Brain microvascular endothelial cell (primary cell): ENCODE measurements around the gene ELF5.

Experiments
- DNase-seq: peaks from one replicate; pipeline ENCODE4 v3.0.0-alpha.2; 2020
- H3K27ac ChIP-seq: fragments of 250-450 bp; sonication (Bioruptor Pico); 2 replicates; pipeline ENCODE4 v1.5.1; 2020; ENCODE audit warnings: mild to moderate bottlenecking, moderate library complexity
- H3K27me3 ChIP-seq: fragments of 250-450 bp; sonication (Bioruptor Pico); replicated peaks from 2 replicates; pipeline ENCODE4 v1.5.1; 2020; ENCODE audit warnings: mild to moderate bottlenecking
- H3K36me3 ChIP-seq: fragments of 250-450 bp; sonication (Bioruptor Pico); replicated peaks from 2 replicates; pipeline ENCODE4 v1.5.1; 2020; ENCODE audit warnings: mild to moderate bottlenecking
- H3K4me3 ChIP-seq: 2 replicates; pipeline ENCODE4 v1.5.1; 2011; ENCODE audit warnings: low read depth, mild to moderate bottlenecking, control low read depth, low read length, moderate library complexity
- CTCF ChIP-seq: IDR thresholded peaks from 2 replicates; pipeline ENCODE4 v1.5.1; 2011; ENCODE audit warnings: low read depth, mild to moderate bottlenecking, moderate library complexity, low read length, control low read depth, inconsistent platforms; ENCODE audit errors: missing control alignments
- in situ Hi-C: cut with HindIII; loops from 2 replicates; pipeline ENCODE4 v1.10.0; 2017; ENCODE audit warnings: low sequenced_read_pairs, low pct_ligation_motif_present

The ELF5 gene

GRCh38 chr11:34549271-34549670 is 35.7 kb upstream of the ELF5 start:
- in situ Hi-C loops: no loop called here
- H3K27ac ChIP-seq: no peak overlapping the region
- H3K4me3 ChIP-seq: no peak overlapping the region
- H3K27me3 ChIP-seq: peaks cover 3% of the 10 kb centered on the region
- no peak for TF ChIP-seq CTCF
- no peak for DNase-seq
- no peaks in the 10 kb centered on the region for H3K36me3 ChIP-seq

DNA sequence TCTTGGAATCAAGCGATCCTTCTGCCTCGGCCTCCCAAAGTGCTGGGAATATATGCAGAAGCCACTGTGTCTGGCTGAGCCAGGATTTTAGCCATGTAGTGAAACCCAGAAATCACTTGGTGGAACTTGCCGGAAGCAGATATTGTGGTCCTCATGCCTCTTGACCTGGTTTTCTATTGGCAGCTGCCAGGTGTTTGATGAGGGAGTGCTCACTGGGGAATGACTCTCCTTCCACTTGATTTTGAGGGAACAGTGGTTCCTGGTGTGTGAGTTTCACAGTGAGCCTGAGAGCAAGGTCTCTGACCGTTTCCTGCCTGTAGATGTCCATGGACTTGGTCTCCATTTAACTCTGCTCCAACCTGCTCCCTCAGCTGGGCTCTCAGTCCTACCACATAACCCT is 34.7 kb upstream of the ELF5 start:
- DNase-seq: no peak
- TF ChIP-seq CTCF: no peak
- H3K36me3 ChIP-seq: no peaks in the 10 kb centered on the region
- peaks cover 3% of the 10 kb centered on the region for H3K27me3 ChIP-seq
- in situ Hi-C loops: no loop called here
- no peak overlapping the region for H3K27ac ChIP-seq
- H3K4me3 ChIP-seq: no peak overlapping the region

- no peak for TF ChIP-seq CTCF
- no peaks in the 10 kb centered on the region for H3K36me3 ChIP-seq
- no peak for DNase-seq
- H3K27me3 ChIP-seq: peaks cover 7% of the 10 kb centered on the region
- in situ Hi-C loops: no loop called here
- no peak overlapping the region for H3K4me3 ChIP-seq
- no peak overlapping the region for H3K27ac ChIP-seq
Observed at GRCh38 chr11:34546511-34547209, 33.1 kb upstream of the ELF5 start.

DNA sequence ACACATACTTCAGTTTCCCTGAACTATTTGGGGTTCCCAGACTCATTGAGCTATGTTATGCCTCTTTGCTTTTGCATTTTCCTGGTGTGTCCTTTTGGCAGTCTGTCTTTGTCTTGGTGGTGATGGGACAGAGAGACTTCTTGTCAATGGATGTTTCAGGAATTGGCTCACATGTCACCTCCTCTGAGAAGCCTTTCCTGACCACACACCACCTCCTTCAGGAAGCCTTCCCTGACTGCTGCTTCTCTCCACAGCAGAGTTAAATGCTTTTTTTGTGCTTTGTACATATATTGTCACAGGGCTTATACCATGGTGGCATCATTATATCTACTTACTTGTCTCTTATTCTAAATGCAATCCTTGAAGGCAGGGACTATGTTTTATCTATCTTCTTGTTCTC is 28.5 kb upstream of the ELF5 start:
- no peaks in the 10 kb centered on the region for H3K36me3 ChIP-seq
- DNase-seq: no peak
- in situ Hi-C loops: no loop called here
- TF ChIP-seq CTCF: no peak
- H3K4me3 ChIP-seq: no peak overlapping the region
- peaks cover 17% of the 10 kb centered on the region for H3K27me3 ChIP-seq
- no peak overlapping the region for H3K27ac ChIP-seq

GRCh38 chr11:34540870-34541269 is 27.3 kb upstream of the ELF5 start:
- peaks cover 17% of the 10 kb centered on the region for H3K27me3 ChIP-seq
- TF ChIP-seq CTCF: no peak
- H3K36me3 ChIP-seq: no peaks in the 10 kb centered on the region
- in situ Hi-C loops: no loop called here
- no peak for DNase-seq
- no peak overlapping the region for H3K27ac ChIP-seq
- H3K4me3 ChIP-seq: no peak overlapping the region

DNA sequence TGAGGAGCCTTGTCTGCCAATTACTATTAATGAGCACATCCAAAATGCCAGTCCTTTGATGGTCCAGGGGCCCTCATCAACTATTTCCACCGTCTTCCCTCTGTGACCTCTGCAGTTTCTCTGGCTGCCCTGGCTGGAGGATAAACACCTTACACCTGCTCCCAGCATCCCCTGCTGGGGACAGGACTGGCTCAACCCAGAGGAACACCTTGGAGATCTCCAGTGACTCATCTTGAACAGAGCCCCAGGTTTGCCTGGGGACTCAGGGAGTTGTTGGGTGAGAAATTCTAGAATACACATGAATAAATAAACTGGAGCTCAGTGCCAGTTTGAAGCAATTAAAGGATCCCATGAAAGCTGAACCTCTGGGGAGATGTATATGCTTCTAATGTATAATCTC is 24.0 kb upstream of the ELF5 start:
- in situ Hi-C loops: no loop called here

More for the DNA sequence above, 24.0 kb upstream of the ELF5 start:
- H3K27ac ChIP-seq: no peak overlapping the region
- DNase-seq: no peak
- no peak overlapping the region for H3K4me3 ChIP-seq
- TF ChIP-seq CTCF: no peak
- no peaks in the 10 kb centered on the region for H3K36me3 ChIP-seq
- peaks cover 14% of the 10 kb centered on the region for H3K27me3 ChIP-seq
